COLO829 (cell line): ENCODE results near the gene CDC42EP1.
"Not testable (repeated sequence)": the region's sequence is repeated elsewhere in the genome, so short reads cannot be mapped to it uniquely, and the experiment has no call there.

ENCODE experiments used
- DNase-seq: peaks from one replicate; pipeline ENCODE4 v3.0.0; 2012; ENCODE audit warnings: low spot score

CDC42EP1 gene

DNA sequence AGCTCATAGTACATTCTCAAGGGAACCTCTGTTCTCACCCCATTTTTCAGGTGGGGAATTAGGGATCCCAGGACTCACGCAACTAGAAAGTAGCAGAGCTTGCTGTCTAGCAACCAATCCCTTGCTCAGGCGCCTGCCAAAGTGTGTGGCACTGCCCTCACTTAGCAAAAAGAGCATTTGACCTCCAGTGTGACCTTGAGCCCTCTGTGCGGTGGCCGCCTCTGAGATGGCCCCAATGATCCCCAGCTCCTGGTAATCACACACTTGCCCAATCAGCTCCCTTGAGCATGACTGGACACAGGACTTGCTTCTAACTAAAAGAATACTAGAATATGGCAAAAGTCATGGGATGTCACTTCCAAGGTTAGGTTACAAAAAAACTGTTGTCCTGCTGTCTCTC is 22.2 kb downstream of the CDC42EP1 start:
- no peak for DNase-seq

- no peak for DNase-seq
These were observed 28.4 kb downstream of the CDC42EP1 start for GRCh38 chr22:37588546-37589215.

DNA sequence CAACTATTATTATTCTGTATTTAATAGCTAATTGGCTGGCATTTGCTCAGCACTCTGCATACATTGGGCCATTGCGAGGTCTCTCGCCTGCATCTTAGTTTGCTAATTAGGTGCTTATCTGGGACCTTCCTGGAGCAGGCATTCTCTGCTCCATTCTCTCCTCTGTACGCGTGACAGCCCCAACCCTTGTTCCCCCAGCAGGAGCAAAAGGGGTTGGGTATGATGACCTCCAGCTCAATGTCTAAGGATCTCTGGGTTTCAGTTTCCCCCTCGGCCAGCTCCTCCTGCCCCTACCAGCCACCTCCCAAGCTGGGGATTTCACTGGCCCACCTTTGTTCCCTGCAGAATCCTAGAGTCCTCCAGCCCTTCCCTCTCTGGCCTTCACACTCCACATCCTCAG is 29.4 kb downstream of the CDC42EP1 start:
- no peak for DNase-seq

DNA sequence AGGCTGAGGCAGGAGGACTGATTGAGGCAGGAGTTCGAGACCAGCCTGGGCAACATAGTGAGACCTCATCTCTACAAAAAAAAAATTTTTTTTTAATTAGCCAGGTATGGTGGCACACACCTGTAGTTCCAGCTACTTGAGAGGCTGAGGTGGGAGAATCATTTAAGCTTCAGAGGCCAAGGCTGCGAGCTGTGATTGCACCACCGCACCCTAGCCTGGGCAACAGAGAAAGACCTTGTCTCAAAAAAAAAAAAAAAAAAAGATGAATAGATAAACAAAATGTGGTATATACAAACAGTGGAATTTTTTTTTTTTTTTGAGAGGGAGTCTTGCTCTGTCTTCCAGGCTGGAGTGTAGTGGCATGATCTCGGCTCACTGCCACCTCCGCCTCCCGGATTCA is 30.8 kb downstream of the CDC42EP1 start:
- not testable (repeated sequence) for DNase-seq

DNA sequence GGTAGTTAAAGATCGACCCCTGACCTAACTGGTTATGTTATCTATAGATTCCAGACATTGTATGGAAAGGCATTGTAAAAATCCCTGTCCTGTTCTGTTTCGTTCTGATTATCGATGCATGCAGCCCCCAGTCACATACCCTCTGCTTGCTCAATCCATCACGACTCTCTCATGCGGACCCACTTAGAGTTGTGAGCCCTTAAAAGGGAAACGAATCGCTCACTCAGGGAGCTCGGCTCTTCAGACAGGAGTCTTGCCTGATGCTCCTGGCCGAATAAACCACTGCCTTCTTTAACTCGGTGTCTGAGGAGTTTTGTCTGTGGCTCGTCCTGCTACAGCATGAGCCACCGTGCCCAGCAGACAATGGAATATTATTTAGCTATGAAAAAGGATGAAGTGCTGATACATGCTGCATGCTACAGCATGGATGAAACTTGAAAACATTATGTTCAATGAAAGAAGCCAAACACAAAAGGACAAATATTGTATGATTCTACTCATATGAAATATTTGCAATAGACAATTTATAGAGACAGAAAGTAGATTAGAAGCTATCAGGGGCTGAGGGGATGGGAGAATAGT is 31.6 kb downstream of the CDC42EP1 start:
- no peak for DNase-seq

- no peak for DNase-seq
These were observed 34.0 kb downstream of the CDC42EP1 start for GRCh38 chr22:37594237-37594636.

DNA sequence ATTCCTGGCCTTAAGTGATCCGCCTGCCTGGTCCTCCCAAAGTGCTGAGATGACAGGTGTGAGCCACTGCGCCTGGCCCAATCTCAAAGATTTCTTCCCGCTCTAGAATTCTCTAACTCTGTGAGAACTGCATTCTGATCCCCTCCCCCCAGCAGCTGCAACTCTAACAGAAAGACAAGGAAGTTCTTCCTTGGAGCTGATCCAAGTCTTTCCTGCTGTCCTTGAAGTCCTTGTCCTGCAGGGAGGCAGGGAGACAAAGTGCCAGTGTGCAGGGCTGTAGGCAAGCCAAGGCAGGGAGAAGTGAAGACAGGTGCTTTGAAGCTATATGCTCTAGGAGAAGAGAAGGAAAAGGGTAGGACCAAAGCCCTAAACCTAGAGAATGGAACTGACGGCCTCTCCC is 38.9 kb downstream of the CDC42EP1 start:
- DNase-seq: no peak

DNA sequence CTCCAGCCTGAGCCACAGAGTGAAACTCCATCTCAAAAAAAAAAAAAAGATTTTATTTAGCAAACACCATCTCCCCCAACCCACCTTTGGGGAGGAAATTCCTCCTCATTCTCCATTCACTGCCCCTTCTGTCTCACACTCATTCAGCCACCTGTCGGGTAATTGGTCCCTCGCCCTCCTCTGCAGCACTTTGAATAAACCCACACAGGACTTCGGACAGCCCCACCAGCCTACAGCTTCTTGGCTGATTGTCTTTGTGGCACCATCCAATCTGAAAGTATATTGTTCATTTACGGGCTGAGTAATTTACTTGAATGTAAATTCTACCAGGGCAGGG is 40.9 kb downstream of the CDC42EP1 start:
- DNase-seq: no peak

DNA sequence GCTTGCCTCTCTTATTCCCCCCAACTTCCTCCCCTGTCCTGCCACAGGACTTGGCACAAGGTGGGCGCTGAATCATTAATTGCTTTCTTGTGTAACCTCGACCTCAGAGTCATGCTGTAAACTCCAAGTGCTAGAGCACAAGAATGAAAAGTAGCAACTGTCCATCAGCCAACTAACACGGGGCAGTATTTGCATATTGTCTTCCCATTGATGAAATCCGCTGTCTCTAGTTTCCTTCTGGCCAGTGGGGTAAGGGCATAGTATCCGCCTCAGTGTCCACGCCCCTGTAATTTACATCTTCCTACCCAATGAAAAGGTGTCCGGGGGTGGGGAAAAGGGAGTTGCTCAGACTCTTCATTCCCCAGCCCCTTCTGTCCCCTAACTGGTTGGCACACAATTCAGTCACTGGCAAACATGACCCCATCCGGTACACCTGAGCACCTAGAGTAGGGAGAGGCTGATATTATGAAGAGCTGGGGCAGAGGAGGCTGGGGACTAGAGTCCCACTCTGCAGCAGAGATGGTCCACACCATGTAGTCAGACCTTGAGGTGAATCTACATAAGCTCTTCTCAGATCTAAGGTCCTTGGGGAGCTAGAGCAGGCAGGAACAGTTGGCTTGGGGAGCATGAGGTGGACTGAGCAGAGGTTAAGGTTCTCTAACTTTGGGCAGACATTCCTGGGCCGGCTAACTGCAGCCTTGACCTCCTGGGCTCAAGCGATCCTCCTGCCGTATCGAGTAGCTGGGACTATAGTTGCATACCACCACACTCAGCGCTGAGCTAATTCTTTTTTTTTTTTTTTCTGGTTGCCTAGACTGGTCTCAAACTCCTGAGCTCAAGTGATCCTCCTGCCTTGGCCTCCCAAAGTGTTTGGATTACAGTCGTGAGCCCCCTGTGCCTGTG is 41.5 kb downstream of the CDC42EP1 start:
- DNase-seq: no peak

GRCh38 chr22:37602546-37603277 is 42.4 kb downstream of the CDC42EP1 start:
- not testable (repeated sequence) for DNase-seq

DNA sequence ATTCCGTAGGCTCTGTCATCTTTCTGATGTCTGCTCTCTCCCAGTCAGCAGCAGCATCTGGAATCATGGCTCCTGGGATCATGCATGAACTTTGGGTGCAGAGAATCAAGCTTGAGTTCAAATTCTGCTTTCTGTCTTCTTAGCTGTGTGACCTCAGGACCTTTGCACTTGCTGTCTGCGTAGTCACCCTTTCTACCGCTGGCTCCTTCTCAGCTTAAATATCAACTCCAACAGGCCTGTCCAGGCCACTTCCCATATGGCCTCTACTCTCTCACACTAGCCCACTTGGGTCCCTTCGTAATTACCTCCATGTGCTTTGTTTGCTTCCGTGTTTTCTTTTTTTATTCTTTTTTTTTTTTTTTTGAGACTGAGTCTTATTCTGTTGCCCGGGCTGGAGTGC is 43.8 kb downstream of the CDC42EP1 start:
- DNase-seq: no peak

- DNase-seq: no peak
These were observed 44.6 kb downstream of the CDC42EP1 start for GRCh38 chr22:37604875-37605274.

DNA sequence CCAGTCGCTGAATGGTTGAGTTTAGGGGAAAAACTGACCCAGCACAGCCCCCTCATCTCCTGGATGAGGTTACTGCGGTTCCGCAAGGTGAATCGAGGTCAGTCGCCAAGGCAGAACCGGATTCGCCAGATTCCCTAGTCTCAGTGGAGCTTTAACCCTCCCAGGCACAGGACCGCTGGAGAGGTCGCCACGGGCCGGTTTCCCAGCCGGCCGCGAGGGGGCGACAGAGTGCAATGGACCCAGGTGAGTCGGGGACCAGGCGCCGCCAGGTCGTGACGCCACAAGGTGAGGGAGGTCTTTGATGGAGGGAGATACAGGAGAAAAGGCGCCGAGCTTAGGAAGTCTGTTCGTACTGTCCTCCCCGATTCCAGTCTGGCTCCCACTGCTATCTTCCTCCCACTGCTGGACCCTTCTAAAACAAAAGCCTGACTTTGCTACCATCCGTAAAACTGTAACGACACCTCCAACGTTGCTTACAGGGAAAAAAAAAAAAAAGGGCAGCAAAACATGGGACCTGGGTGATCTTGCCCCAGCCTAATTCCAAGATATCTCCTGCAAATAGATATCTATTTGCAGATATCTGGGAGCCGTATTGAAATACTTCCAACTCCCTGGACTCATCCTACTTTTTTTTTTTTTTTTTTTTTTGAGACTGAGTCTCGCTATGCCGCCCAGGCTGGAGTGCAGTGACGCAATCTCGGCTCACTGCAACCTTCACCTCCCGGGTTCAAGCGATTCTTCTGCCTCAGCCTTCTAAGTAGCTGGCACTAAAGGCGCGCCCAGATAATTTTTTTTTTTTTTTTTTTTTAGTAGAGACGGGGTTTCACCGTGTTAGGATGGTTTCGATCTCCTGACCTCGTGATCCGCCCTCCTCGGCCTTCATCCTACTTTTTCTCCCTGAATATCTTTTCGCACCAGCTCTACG is 47.0 kb downstream of the CDC42EP1 start:
- peak; percentile 76 for DNase-seq

- DNase-seq: no peak
These were observed 47.7 kb downstream of the CDC42EP1 start for GRCh38 chr22:37607935-37608476.

DNA sequence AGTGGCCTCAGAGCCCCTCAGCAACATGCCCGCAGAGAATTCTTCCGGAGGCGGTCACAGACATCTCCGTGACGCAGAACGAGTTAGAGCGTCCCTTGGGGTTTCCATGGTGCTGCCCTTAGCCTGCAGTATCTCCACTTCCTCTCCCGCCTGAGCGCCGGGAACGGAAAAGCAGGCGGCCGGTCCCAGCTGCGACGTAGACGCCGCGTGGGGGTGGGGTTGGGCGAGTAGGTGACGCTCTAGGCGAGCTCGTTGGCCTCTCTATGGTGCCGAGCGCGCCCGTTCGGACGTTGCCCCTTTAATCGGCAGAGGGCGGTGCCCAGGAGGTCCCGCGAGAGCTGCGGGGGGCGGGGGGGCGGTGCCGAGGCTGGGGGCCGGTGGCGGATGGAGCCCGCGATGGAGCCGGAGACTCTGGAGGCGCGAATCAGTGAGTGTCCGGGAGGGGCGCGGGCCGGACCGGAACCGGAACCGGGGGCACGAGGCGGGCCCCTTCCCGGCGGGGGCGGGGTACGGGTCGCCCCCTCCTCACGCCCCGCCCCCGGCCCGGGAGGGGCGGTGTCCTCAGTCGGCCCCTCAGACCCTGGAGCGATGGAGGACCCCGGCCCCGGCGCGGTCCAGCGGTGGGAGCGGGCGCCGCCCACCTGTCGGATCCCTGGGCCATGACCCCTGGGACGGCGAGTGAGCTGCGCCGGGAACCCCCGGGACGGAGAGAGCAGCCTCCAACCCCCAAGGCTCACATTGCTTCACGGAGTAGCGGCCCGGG is 48.4 kb downstream of the CDC42EP1 start, which contains the start of gene GGA1:
Gene GGA1, plus strand, starts transcription at position 358 of the 763 bp plus-strand sequence. Its CDS starts 27 bp downstream, at position 385.
- DNase-seq: peak; percentile 99

DNA sequence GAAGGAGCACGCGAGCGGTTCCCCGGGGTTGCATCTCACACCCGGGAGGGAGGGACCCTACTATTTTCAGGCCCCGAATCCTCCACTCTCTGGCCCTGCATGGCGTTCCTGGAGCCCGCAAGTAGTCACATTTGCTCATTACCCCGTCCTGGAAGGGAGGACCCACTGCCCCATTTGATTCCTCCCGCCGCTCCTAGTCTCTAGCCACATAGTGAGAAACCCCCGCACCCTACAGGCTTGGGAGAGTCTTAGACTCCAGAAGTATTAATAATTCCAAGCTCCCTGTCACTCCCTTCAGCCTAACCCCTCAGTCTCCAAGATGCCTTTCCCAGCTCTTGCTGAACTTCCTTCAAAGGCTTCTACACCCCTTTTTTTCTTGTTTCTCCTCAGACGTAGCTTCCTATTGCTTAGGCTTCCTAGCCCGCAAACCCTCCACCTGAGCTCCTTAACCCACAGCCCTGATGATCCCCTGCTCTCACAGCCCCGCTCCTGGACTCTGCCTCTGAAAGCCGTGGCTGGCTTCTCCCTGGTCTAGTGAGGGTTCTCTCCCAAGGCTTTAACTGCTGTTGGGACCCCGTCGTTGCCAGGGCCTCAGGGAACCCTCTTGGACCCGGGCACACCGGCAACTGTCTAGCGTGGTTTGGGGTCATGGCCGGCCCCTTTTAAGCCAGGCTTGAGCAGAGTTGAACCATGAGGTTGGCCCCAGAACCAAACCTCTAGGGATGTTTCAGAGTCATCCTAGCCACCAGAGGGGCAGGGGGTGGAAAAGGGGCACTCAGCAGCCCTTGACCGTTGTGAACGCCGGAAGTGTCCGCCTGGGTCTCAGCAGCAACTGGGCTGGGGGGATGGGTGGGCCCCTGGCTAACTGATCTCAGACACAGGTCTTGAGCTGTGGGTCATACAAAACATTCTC is 49.2 kb downstream of the CDC42EP1 start:
- no peak for DNase-seq

DNA sequence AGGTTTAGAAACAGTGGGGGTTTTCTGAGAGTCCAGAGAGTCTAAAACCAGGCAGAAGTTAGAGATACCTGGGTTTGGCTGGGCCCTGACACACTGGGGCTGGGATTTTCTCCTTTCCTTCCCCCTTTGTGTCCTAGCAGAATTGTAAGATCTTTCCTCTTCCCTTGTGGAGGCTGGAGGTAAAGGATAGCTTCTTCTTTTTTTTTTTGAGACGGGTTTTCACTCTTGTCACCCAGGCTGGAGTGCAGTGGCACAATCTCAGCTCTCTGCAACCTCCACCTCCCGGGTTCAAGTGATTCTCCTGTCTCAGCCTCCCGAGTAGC is 49.8 kb downstream of the CDC42EP1 start:
- DNase-seq: not testable (repeated sequence)

DNA sequence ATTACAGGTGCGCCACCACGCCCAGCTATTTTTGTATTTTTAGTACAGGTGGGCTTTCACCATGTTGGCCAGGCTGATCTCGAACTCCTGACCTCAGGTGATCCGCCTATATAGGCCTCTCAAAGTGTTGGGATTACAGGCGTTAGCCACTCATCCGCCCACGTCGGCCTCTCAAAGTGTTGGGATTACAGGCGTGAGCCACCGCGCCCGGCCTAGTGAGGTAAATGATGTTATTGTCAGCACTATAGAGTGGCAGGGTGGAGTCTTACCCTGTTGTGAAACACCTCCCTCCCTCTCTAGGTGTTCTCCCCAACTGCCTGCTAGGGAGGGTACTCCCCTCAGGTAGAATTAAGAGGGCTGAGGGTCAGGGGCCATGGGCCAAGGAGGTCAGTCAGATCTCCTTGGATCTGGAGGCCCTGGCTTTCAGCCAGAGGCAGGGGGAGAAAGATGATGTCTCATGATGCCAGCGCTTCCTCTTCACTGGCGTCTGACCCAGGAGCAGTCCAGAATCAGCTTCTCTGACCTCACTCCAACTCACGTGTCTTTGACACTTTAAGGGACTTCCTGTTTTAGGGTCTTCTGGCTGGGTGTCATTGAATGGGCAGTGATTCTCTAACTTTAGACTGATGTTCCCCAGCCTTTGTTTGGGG is 50.3 kb downstream of the CDC42EP1 start:
- no peak for DNase-seq

DNA sequence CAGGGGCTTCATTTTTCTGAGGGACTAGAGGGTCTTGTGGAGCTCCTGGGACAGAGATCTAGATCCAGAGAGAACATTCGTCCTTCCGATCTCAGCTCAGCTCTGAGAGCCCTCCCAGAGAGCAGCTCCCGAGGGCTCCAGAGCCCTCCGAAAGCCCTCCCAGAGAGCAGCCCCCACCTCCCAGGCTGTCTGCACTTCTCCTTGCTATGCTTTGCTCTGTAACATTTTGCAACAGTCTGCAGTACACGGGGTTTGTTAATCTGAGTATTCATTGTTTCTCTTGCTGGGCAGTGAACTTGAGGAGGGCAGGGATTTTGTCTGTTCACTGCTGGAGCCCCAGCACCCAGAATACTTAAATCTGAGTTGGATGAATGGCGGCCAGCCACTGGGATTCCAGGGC is 50.9 kb downstream of the CDC42EP1 start:
- DNase-seq: no peak
